Mesothelial cell of epicardium (in vitro differentiated cells): ENCODE measurements around the gene KHSRP. TPM values are rescaled to one million over a fixed set of nuclear protein-coding genes. Genes with fewer than 3 reads are reported as not detected.

Experiments used
- DNase-seq, 2 experiments: peaks; one replicate each; pipeline ENCODE4 v3.0.0; 2021; ENCODE audit warnings: low spot score in 2 of 2; ENCODE audit not compliant: unreplicated experiment in 2 of 2
- H3K27ac Mint-ChIP-seq: 2 replicates; pipeline ENCODE4 v1.8.0; 2021; ENCODE audit warnings: mixed read lengths
- H3K27me3 Mint-ChIP-seq: 2 replicates; pipeline ENCODE4 v1.8.0; 2021; ENCODE audit warnings: low read depth, mixed read lengths
- H3K36me3 Mint-ChIP-seq: 2 replicates; pipeline ENCODE4 v1.8.0; 2021; ENCODE audit warnings: mixed read lengths
- H3K4me1 Mint-ChIP-seq: 2 replicates; pipeline ENCODE4 v1.8.0; 2021; ENCODE audit warnings: mixed read lengths
- H3K4me3 Mint-ChIP-seq: 2 replicates; pipeline ENCODE4 v1.8.0; 2021; ENCODE audit warnings: mild to moderate bottlenecking, moderate library complexity, mixed read lengths
- H3K9me3 Mint-ChIP-seq: 2 replicates; pipeline ENCODE4 v1.8.0; 2021; ENCODE audit warnings: mixed read lengths
- CTCF ChIP-seq: fragments of 200-600 bp; sonication (generic); IDR thresholded peaks from one replicate; pipeline ENCODE4 v1.5.0; 2021; ENCODE audit warnings: antibody characterized with exemption; ENCODE audit not compliant: unreplicated experiment
- total RNA-seq: library from RNA; stranded (reverse); gene quantifications from 3 replicates; pipeline ENCODE4 v1.2.1, GENCODE V29; 2021

The KHSRP gene
- total RNA-seq, 1 donor from 2014 or later, result 380 TPM

- TF ChIP-seq CTCF, result no peak
- H3K27ac Mint-ChIP-seq, result peak overlapping the region; percentile 99
- no peak for DNase-seq
- no peaks in the 10 kb centered on the region for H3K27me3 Mint-ChIP-seq
- peak overlapping the region; percentile 96 for H3K4me3 Mint-ChIP-seq
- H3K36me3 Mint-ChIP-seq, result peaks cover 4% of the 10 kb centered on the region
- no peaks in the 10 kb centered on the region for H3K9me3 Mint-ChIP-seq
- peaks cover 24% of the 10 kb centered on the region for H3K4me1 Mint-ChIP-seq
These were observed 30.6 kb downstream of the KHSRP start for GRCh38 chr19:6393983-6394412.

- Mint-ChIP-seq H3K4me3 (peak within 1 kb of the TSS; percentile 96), H3K27me3 (no peaks in the 10 kb centered on the region), H3K4me1 (peaks cover 24% of the 10 kb centered on the region), H3K9me3 (no peaks in the 10 kb centered on the region), H3K36me3 (peaks cover 6% of the 10 kb centered on the region), H3K27ac (peak within 1 kb of the TSS; percentile 99)
- TF ChIP-seq CTCF, result no peak
- DNase-seq, result peak; percentile 94 to 97
These were observed 31.3 kb downstream of the KHSRP start, which contains the start of gene GTF2F1 for GRCh38 chr19:6393074-6393982. Gene GTF2F1 (minus strand): TSS chr19:6393164. CDS start chr19:6392995, 169 bp downstream.

- H3K36me3 Mint-ChIP-seq, result peaks cover 10% of the 10 kb centered on the region
- H3K4me1 Mint-ChIP-seq, result peaks cover 24% of the 10 kb centered on the region
- H3K27ac Mint-ChIP-seq, result peak overlapping the region; percentile 99
- no peak for DNase-seq
- H3K27me3 Mint-ChIP-seq, result no peaks in the 10 kb centered on the region
- H3K9me3 Mint-ChIP-seq, result no peaks in the 10 kb centered on the region
- H3K4me3 Mint-ChIP-seq, result peak overlapping the region; percentile 96
- TF ChIP-seq CTCF, result no peak
These were observed 32.2 kb downstream of the KHSRP start for GRCh38 chr19:6392221-6393073.

GRCh38 chr19:6387372-6387771, 37.2 kb downstream of the KHSRP start:
- no peak overlapping the region for H3K27ac Mint-ChIP-seq
- no peak overlapping the region for H3K4me3 Mint-ChIP-seq
- H3K9me3 Mint-ChIP-seq, result no peaks in the 10 kb centered on the region
- H3K4me1 Mint-ChIP-seq, result peaks cover 10% of the 10 kb centered on the region
- no peak for TF ChIP-seq CTCF
- H3K36me3 Mint-ChIP-seq, result peaks cover 33% of the 10 kb centered on the region
- no peaks in the 10 kb centered on the region for H3K27me3 Mint-ChIP-seq
- no peak for DNase-seq

- Mint-ChIP-seq H3K4me1 (no peaks in the 10 kb centered on the region), H3K27me3 (no peaks in the 10 kb centered on the region), H3K36me3 (peaks cover 51% of the 10 kb centered on the region), H3K27ac (no peak overlapping the region), H3K9me3 (no peaks in the 10 kb centered on the region), H3K4me3 (no peak overlapping the region)
- no peak for TF ChIP-seq CTCF
- DNase-seq, result no peak
These were observed 40.2 kb downstream of the KHSRP start for GRCh38 chr19:6384381-6384780.
